22Rv1 (cell line): ENCODE data around the gene ARL10.

ENCODE experiments used
- H3K27ac ChIP-seq: fragments of 450-650 bp; 2 replicates; pipeline ENCODE4 v1.5.1; 2017
- CTCF ChIP-seq: fragments of 450-650 bp; IDR thresholded peaks from 2 replicates; pipeline ENCODE4 v1.5.1; 2017; ENCODE audit warnings: mild to moderate bottlenecking
- ZFX ChIP-seq: fragments of 450-650 bp; IDR thresholded peaks from 2 replicates; pipeline ENCODE4 v1.6.1; 2017; ENCODE audit warnings: antibody characterized with exemption, borderline replicate concordance

The ARL10 gene

GRCh38 chr5:176339304-176339703 lies 26.0 kb upstream of the ARL10 start:
- H3K27ac ChIP-seq = no peak overlapping the region
- TF ChIP-seq CTCF (no peak), ZFX (no peak)

- H3K27ac ChIP-seq = no peak overlapping the region
- TF ChIP-seq CTCF = no peak
- no peak for TF ChIP-seq ZFX
These were observed 23.7 kb upstream of the ARL10 start for GRCh38 chr5:176341325-176342157.

- H3K27ac ChIP-seq = no peak overlapping the region
- TF ChIP-seq ZFX (no peak), CTCF (no peak)
These were observed 23.2 kb upstream of the ARL10 start for GRCh38 chr5:176342158-176342483.

- no peak for TF ChIP-seq CTCF
- TF ChIP-seq ZFX = no peak
- no peak overlapping the region for H3K27ac ChIP-seq
These were observed 22.4 kb upstream of the ARL10 start for GRCh38 chr5:176342766-176343458.

- no peak overlapping the region for H3K27ac ChIP-seq
- TF ChIP-seq CTCF (no peak), ZFX (no peak)
These were observed 14.9 kb upstream of the ARL10 start for GRCh38 chr5:176350416-176350815.

- TF ChIP-seq ZFX (no peak), CTCF (no peak)
These were observed 13.0 kb upstream of the ARL10 start for GRCh38 chr5:176352116-176352878.

More at GRCh38 chr5:176352116-176352878, 13.0 kb upstream of the ARL10 start:
- no peak overlapping the region for H3K27ac ChIP-seq
